OCI-LY1 (cell line): ENCODE results near the gene UAP1.
"Not testable (repeated sequence)": the region's sequence is repeated elsewhere in the genome, so short reads cannot be mapped to it uniquely, and the experiment has no call there.

Experiments
- EZH2 ChIP-seq: fragments of 200-600 bp; sonication (generic), shearing (Covaris generic); IDR thresholded peaks from 2 replicates; pipeline ENCODE4 v1.8.0; 2017; ENCODE audit warnings: borderline replicate concordance, mixed run types, mild to moderate bottlenecking, antibody characterized with exemption, low read length, moderate library complexity, mixed read lengths
- TF ChIP-seq, protein P1 (sequence below): fragments of 200-600 bp; sonication (generic), shearing (Covaris generic); IDR thresholded peaks from 2 replicates; pipeline ENCODE4 v1.5.1; 2017; ENCODE audit warnings: mild to moderate bottlenecking, antibody characterized with exemption, low read length, moderate library complexity, mixed read lengths

DNA sequence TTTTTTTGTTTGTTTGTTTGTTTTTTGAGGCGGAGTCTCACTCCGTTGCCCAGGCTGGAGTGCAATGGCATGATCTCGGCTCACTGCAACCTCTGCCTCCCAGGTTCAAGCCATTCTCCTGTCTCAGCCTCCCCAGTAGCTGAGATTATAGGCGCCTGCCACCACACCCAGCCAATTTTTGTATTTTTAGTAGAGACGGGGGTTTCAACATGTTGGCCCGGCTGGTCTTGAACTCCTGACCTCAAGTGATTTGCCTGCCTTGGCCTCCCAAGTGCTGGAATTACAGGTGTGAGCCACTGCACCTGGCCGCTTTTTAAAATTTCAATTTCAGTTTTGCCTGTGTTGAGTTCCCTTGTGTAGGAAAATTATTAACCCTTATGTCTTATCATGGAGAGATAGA lies 9.6 kb downstream of the UAP1 start:
- TF ChIP-seq, protein P1, sequence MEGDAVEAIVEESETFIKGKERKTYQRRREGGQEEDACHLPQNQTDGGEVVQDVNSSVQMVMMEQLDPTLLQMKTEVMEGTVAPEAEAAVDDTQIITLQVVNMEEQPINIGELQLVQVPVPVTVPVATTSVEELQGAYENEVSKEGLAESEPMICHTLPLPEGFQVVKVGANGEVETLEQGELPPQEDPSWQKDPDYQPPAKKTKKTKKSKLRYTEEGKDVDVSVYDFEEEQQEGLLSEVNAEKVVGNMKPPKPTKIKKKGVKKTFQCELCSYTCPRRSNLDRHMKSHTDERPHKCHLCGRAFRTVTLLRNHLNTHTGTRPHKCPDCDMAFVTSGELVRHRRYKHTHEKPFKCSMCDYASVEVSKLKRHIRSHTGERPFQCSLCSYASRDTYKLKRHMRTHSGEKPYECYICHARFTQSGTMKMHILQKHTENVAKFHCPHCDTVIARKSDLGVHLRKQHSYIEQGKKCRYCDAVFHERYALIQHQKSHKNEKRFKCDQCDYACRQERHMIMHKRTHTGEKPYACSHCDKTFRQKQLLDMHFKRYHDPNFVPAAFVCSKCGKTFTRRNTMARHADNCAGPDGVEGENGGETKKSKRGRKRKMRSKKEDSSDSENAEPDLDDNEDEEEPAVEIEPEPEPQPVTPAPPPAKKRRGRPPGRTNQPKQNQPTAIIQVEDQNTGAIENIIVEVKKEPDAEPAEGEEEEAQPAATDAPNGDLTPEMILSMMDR = not testable (repeated sequence)
- not testable (repeated sequence) for TF ChIP-seq EZH2
